ENCODE data around the gene FGF8.

Gene FGF8

DNA sequence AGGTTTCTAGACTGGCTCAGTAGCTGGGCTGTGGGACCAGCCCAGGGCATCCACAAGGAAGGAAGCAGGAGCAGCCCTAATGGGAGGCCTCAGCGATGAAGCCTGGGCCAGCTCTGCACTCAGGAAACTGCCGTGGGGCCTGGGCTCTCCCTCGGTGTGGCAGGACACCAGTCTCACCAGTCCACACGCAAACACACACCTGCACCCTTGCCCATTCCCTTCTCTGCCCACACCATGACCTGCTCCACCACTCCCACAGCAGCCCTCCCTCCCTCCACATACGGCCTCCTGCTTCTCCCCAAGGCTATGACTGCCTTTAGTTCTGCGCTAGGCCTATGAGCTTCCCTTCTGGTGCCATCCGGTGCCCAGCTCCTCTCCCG lies 7.1 kb downstream of the FGF8 start:
- no peak for DNase-seq

DNA sequence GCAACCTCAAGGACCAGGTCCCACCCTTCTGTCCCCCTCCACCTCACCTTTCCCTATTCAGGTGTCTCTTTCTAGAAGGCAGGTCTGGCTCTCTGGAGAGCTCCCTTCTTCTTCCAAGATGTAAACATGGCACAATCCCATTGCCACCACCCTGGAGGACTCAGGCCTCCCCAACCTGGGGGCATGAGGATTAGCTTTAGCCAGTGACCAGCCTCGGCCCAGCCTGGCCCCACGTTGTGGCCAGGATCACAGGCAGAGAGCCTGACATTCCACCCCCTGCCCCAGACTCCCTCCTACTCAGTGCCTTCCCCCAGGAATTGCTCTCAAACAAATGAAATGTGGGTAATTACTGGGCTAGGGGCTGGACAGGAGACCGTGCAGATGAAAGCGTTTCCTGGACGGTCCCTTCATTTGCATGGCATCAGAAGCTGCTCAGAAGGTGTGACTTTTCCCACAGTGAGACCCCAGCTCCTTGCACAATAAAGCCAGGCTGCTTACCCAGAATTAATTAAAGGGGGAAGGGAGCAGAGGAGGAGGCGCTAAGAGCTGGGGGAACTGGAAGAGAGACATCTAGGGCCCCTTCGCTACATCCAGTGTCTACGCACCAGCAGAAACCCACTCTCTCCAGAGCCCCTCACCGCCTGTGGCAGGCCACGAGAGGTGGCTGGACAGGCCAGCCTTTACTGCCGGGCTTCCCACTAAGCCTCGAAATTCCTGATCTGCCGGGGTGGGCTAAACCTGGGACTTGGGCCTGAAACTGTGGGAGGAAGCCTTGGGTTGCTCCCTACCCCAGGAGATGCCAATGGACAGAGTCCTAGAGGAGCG lies 7.7 kb downstream of the FGF8 start:
- DNase-seq, result no peak

DNA sequence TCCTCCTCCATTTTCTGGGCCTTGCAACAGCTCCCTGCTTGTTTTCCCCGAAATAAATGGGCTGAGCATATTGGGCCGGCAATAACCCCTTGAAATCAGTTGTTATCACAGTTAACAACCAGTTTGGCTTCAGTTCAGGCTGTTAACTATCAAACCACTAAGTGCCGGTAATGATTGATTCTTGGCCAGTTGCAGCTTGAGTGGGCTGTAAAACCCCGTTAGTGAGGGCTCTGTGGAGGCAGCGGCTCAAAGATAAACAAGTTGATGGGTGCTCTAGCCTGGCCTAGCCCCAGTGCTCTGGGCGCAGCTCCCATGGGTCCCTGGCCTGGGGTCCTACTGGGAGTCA lies 8.3 kb downstream of the FGF8 start:
- DNase-seq, result no peak

DNA sequence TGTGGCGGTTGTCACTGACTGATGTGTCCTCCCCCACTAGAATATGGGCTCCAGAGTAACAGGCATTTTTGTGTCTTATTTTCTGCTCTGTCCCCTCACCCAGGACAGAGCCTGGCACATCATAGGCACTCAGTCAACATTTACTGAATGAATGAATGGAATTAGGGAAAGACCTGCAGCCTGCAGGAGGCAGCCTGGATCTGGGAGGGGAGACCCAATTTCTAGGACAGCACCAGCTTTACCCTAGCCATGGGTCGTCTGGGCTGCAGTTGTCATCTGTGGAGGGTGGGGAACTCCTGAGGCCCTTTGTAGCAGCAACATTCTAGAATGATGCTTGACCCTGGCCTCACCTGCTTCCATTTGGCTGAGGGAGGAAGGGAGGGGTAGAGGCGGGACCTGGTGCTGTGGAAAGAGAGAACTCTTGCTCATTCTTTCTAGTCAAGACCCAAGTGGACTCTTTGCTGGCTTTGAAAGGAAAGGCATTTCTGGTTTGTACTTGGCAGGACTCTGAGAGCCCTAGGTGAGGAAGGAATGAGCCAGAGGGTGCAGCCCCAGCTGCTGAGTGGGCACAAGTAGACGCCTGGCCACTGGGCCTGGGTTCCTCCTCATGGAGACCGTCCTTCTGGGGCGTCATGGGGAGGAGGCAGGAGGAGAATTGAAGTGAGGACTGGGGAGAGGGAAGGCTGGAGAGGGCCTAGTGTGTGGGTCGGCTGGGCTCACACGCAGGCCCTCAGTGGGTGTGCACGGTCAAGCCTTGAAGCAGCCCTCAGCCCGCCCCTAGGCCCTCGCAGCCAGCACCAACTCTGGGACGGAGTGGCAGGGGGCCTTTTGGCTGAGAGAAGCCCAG lies 8.9 kb downstream of the FGF8 start:
- no peak for DNase-seq

DNA sequence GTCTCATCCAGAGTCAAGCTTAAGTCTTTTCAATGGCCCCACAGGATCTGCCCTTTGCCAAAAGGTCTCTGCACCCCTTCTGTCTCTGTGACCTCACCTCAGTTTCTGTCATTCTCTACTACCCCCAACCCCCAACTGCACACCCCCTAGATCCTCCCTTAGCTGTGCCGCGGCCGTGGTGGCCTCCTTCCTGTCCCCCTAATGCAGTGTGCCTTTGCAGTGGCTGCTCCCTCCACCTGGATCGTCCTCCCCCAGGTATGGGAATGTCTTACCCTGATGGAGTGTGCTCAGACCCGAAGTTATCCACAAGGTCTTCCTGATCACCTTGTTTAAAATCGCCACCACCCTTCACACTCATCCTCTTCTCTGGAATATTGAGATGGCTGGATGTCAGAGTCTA lies 9.6 kb downstream of the FGF8 start:
- no peak for DNase-seq

DNA sequence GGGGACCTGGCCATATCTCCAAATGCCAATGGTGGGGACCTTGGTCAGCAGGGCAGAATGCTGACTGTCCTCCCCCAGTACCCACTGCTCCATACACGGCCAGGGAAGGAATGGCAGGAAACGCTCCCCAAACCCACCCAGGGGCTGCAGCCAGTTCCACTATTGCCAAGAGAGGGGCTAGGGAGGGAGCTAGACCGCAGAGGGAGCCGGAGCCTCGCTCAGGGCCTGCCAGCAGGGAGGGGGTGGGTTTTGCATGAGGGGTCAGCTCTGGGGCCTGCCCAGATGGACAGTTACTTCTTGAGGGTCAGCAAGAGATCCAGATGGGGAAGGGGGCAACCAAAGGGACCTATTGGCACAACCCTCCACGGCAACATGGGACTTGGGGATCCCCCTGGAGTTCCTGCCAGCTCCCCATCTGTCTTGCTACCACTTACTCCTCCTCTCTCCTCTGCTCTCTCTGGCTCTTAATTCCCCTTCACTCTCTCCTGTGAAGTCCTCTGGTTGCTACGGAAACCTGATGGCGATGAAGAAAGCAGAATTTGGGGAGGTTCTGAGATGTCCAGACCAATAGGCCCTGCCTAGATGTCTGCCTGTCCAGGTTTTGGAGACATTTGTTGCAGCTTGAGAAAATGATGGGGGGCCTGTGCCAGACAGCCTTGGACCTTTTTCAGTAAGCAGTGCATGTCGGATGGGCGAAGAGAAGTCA lies 12.6 kb downstream of the FGF8 start:
- no peak for DNase-seq

DNA sequence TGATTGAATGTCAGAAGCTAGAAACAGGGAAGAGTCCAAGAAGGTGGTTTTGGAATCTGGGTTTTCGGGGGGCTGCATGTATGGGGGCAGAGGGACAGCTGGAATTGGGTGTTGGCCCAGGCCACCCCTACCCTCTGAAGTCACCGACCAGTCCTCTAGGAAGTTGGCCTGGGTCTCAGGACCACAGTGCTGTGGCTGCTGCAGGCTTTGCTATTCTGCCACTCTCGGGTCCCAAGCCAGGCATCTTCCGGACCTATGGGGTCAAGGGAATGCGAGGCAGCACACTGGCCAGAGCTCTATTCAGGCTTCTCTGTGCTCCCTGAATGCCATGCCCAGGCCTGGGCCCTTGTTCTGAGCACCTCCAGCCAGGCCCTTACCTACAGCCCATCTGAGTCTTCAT lies 13.2 kb downstream of the FGF8 start:
- no peak for DNase-seq

DNA sequence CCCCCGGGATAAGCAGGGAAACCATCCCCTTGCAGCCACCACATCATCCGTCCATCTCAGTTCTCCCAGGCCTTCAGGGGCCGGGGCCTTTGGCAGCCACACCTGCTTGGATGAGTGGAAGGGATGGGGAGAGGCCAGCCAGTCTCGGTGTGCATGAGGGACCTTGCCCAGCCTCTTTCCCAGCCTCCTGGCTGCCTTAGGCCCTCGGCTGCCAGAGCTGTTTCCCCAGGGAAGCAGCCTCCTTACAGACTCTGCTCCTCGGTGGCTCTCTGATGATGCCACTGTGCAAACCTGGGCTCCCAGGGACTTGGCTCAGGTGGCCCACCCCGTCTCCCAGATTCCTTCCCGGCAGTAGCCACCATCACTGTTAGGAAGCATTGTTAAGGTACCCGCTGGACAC lies 14.7 kb downstream of the FGF8 start:
- no peak for DNase-seq

DNA sequence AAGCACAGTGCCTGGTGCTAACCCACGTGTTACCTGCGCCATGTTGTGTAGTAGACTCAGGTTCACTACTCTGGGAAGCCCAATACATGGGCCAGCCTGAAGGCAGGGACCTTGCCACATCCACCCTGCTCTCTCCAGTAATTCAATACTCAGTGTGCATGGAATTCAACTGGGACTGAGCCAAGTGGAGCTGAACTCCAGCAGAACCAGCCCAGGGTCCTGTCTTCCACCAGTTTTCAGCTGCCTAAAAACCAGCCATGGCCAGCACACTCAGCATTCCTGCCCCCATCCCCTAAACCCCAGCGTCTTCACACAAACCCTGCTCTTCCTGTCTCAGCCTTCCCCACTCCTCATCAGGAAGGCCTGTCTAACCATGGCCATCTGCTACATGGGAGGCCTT lies 15.4 kb downstream of the FGF8 start:
- DNase-seq, result no peak

DNA sequence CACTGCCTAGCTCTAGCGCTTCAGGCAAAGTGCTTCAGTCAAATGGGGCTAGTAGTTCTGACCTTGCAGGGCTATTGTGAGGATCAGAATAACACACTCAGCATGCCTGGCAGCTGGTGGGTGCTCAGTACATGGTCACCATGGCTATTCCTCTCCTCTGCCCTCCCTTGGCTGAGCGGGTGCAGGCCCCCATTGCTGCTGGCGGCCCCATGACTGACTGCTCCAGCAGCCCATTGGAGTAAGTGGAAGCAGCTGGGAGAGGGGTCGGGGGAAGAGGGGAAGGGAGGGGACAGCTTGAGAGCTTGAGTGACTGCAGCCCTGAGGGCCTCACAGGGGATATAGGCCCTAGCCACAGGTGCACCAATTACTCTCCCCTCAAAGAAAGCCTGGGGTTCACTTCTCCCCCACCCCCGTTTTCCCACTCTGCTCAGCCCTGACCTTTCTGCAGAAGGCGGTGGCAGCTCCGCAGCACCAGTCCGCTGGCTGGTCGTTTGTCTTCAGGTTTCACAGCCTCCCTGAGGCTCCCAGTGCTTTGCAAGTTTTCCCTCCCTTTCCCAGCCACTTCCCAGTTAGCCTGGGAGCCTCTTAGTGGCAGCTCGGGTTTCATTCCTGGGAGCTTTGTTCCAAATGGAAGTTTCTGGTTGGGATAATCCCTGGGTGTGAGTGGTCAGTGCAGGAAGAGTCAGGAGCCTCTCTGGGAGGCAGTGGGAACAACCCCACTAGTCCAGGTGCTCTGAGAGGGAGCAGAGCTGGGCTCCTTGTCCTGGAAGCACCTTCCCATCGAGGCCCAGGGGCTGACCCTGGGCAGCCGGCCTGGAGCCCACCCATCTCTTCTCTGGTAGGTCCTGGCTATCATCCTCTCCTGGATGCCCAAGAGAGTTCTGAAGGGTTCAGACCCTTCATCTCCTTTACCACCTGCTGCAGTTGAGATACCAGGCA lies 16.3 kb downstream of the FGF8 start:
- DNase-seq, result no peak

DNA sequence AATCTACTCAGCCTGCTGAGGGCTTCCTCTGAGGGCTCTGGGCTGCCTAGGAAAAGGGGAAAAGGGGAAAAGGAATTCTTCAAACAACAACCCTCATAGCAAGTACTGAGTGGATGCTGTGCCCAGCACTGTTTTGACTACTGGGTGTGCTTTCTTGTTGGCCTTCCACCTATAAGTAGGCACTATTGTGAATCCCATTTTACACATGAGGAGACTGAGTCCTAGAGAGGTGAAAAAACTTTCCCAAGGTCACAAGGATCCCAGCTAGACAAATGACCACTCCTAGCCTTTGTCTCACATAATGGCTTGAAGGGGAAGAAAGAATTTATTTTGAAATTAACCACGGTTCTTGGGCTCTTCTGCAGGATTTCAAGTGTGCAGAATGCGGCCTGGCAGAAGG lies 17.1 kb downstream of the FGF8 start:
- DNase-seq, result no peak

DNA sequence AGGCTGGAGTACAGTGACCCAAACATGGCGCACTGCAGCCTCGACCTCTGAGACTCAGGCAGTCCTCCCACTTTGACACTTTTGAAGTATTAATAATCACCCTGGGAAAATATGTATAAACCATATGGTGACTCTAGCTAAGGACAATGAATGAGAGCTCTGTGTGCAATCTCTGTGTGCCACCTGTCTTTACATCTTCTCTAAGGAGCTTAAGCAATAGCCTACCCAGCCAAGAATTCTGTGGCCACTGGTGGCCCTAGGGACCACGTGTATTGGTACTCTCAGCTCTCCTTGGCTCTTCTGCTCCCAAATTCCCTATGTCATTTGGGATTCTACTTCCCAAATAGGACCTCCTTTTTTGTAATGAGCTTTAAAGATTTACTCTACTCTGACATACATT lies 23.7 kb downstream of the FGF8 start:
- no peak for DNase-seq

DNA sequence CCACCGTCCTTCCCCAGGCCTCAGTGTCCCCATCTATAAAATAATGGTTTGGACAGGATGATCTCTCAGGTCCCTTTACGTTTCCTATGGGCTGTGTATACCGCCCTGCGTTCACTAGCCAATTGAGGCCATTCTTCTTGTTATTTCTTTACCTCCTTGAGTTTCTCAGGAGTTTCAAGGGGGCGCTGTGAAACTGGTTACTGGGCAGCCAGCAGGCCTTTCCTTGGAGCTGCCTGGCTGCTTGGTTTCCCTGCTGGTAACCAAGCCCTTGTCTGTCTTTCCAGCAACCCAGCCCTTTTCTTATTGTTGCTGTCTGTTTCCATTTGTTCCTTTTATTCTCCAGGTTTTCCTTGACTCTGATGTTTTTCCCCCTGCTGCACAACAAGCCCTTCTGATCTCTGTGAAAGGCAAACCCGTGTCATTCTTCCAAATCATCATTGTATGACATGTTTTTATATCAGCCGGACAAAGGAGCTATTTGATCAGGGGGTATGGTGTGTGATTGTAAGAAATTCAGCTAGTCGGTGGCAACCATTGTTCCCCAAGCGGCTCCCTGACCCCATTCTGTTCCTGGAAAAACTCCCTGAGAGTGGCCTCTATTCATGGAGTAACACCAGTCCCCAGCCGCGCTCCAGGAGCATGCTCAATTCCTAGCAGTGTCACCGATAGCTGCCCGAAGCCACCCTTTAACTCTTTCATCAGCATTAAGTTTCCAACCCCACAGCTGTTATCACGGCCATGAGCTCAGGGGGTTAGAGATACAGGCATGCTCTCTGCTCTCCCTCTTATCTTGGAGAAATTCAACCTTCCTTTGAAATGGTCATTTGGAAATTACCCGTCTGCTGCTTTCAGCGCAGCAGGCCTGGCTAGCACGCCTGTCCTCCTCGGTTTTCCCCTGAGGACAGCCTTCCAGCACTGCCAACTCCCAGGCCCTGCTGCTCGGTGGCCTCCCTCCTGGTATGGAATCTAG lies 26.6 kb downstream of the FGF8 start:
- DNase-seq, result no peak

DNA sequence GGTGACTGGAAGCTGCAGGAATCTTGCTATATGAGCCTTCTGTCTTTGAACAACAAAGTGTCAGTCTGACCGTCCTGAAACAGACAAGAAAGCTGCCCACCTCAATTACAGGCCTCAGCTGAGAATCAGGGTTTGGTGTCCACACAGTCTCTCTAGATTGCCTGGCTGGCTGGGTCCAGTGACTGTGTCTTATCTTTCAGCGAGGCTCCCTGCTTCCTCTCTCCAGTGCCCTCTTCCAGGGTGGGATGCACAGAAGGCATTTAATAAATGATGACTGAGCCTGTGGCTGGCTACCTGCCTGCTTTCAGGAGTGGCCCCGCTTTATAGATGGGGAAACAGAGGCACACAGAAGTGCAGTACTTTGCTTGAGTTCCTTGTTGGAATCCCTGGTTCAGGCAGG lies 27.4 kb downstream of the FGF8 start:
- DNase-seq, result no peak

DNA sequence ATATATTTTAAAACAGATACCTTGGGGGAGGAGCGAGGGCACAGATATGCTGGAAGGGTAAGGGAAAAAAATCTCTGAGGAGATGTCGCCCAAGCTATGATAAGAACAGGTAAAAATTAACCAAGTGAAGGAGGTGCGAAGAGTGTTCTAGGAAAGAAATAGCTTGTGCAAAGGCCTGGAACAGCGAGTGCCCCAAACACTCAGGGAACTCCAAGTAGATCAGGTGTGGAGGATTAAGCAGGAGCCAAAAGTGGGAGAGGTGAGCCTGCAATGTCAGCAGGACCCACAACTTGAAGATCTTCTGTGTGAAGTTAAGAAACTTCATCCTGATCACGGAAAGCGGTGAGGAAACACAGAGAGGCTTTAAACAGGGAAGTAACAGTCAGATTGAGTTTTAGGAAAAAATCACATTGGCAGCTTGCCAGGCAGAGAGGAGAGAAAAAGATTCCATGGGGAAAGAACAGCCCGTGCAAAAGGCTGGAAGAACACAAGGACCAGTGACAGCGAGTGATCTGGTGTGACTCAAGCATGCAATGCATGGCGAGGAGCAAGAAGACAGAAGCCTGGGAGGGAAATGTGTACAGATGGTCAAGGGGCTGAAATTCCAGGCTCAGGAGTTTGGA lies 30.7 kb downstream of the FGF8 start:
- DNase-seq, result no peak

DNA sequence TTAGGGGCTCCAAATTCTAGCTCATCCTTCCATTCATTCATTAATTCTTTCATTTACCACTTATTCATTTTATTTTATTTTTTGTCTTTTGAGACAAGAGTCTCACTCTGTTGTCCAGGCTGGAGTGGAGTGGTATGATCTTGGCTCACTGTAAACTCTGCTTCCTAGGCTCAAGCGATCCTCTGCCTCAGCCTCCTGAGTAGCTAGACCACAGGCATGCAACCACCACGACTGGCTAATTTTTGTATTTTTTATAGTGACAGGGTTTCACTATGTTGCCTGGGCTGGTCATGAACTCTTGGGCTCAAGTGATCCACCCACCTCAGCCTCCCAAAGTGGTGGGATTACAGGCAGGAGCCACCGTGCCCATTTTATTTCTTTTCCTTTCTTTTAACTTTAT lies 31.6 kb downstream of the FGF8 start:
- no peak for DNase-seq

DNA sequence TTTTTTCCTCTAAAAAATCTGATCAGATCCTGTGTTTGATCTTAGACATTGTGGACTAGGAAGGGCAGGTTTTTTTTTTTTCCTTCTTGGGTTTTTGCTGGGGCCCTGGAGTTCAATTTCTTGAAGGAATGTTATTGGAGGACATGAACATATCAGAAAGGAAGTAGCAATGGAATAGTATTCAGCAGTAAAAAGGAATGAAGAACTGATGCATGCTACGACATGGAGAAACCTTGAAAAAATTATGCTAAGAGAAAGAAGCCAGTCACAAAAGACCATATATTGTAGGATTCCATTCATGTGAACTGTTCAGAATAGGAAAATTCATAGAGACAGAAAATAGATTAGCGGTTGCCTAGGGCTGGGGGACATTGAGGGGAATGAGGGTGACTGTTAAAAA lies 34.0 kb downstream of the FGF8 start:
- no peak for DNase-seq

DNA sequence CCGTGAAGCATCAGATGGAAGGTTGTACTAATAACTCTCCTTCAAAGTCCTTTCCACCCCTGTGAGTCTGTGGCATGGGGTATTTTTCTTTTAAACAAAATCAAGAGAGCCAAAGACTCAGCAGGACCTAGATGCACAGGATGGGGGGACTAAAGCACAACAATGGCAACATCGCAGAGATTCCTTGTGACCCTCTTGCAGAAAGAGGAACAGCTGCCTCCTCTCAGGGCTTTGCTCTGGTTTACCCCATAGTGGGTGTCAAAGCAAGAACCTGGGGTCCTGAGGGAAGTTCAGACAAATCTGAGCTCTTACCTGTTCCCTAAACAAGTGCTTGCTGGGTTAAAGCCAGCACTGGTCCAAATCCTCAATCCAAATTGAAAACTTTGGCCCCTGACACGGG lies 39.2 kb downstream of the FGF8 start:
- no peak for DNase-seq

DNA sequence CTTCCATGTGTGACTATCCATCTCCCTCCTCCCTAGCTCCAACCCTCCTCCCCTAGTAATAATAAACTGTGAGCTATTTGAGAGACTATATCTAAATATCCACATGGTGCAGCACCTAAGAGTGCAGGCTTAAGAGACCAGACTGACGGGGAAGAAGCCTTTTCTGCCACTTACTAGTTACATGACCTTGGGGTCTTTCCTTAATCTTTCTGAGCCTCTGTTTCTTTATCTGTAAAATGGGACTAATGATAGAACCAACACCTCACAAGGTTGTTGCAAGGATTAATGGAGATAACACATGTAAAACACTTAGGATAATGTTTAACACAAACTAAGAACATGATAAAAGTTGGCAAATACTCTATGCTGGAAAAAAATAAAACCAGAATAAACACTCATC lies 43.8 kb downstream of the FGF8 start:
- DNase-seq, result no peak

DNA sequence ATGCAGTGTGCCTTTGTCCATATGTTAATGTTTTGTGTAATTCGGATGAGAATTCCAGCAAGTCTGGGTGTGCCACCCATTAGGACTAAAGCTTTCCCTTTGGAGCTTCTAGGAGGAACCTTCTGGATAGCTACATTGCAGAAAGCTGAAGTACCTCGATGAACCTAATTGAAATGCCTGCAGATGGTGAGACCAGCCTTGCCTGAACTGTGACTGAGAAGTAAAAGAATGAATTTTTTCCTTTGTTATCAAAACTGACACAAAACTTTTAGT lies 49.9 kb downstream of the FGF8 start:
- no peak for DNase-seq

Measured in GDM1 (cell line).